ENCODE results near the gene TAOK3. TPM values are rescaled to one million over a fixed set of nuclear protein-coding genes. Genes with fewer than 3 reads are reported as not detected.
"Not testable (repeated sequence)": the region's sequence is repeated elsewhere in the genome, so short reads cannot be mapped to it uniquely, and the experiment has no call there.

Gene TAOK3
- total RNA-seq, 1 donor from 2014 or later = 15.7 TPM

GRCh38 chr12:118136559-118137003, 236.1 kb downstream of the TAOK3 start:
- H3K36me3 ChIP-seq (ENCODE audit: insufficient read depth, low read length) = peaks cover 16% of the 10 kb centered on the region
- no peaks in the 10 kb centered on the region for H3K27me3 Mint-ChIP-seq (ENCODE audit: low read depth, unreplicated experiment)
- peaks cover 8% of the 10 kb centered on the region for H3K4me1 ChIP-seq (ENCODE audit: insufficient read depth, low read length)
- no peak for TF ChIP-seq EZH2 (IDR thresholded peaks at IDR 0.05; ENCODE audit: insufficient read depth, low read length)
- no peak for TF ChIP-seq CTCF (IDR thresholded peaks at IDR 0.05; ENCODE audit: insufficient read depth, low read depth, low read length)
- no peak for FAIRE-seq
- peak overlapping the region; percentile 86 for H3K27ac Mint-ChIP-seq (ENCODE audit: unreplicated experiment)
- peaks cover 8% of the 10 kb centered on the region for H3K36me3 Mint-ChIP-seq (ENCODE audit: low read depth, unreplicated experiment)
- H3K27me3 ChIP-seq (ENCODE audit: insufficient read depth, low read length) = no peaks in the 10 kb centered on the region
- H3K4me3 Mint-ChIP-seq (ENCODE audit: unreplicated experiment) = peak overlapping the region; percentile 94
- H3K9me3 Mint-ChIP-seq (ENCODE audit: unreplicated experiment) = no peaks in the 10 kb centered on the region
- peak overlapping the region; percentile 94 for H3K4me2 ChIP-seq (ENCODE audit: low read length)
- H2AFZ ChIP-seq (ENCODE audit: low read depth, low read length) = peak overlapping the region; percentile 95
- H3K9me3 ChIP-seq (ENCODE audit: insufficient read depth, low read depth, low read length) = no peaks in the 10 kb centered on the region
- H3K9ac ChIP-seq (ENCODE audit: low read length) = peak overlapping the region; percentile 97
- peaks cover 15% of the 10 kb centered on the region for H4K20me1 ChIP-seq (ENCODE audit: insufficient read depth, low read length)
- H3K4me3 ChIP-seq (ENCODE audit: insufficient read depth, low read depth, low read length) = peak overlapping the region; percentile 79
- H3K27ac ChIP-seq (ENCODE audit: low read depth, low read length) = peak overlapping the region; percentile 66
- peak; percentile 45 for DNase-seq (ENCODE audit: low read depth)
- H3K79me2 ChIP-seq (ENCODE audit: insufficient read depth, low read length) = peaks cover 35% of the 10 kb centered on the region
- peaks cover 8% of the 10 kb centered on the region for H3K4me1 Mint-ChIP-seq (ENCODE audit: low read depth, unreplicated experiment)

- Histone ChIP-seq H3K4me1 (ENCODE audit: insufficient read depth, low read length) (peaks cover 8% of the 10 kb centered on the region), H3K27ac (ENCODE audit: low read depth, low read length) (peak within 1 kb of the TSS; percentile 66), H3K9ac (ENCODE audit: low read length) (peak within 1 kb of the TSS; percentile 97), H3K9me3 (ENCODE audit: insufficient read depth, low read depth, low read length) (no peaks in the 10 kb centered on the region), H2AFZ (ENCODE audit: low read depth, low read length) (peak within 1 kb of the TSS; percentile 95), H3K4me3 (ENCODE audit: insufficient read depth, low read depth, low read length) (peak within 1 kb of the TSS; percentile 79), H3K27me3 (ENCODE audit: insufficient read depth, low read length) (no peaks in the 10 kb centered on the region), H3K4me2 (ENCODE audit: low read length) (peak within 1 kb of the TSS; percentile 94), H3K79me2 (ENCODE audit: insufficient read depth, low read length) (peaks cover 35% of the 10 kb centered on the region), H4K20me1 (ENCODE audit: insufficient read depth, low read length) (peaks cover 15% of the 10 kb centered on the region), H3K36me3 (ENCODE audit: insufficient read depth, low read length) (peaks cover 16% of the 10 kb centered on the region)
- DNase-seq (ENCODE audit: low read depth) = peak; percentile 85
- Mint-ChIP-seq H3K27me3 (ENCODE audit: low read depth, unreplicated experiment) (no peaks in the 10 kb centered on the region), H3K9me3 (ENCODE audit: unreplicated experiment) (no peaks in the 10 kb centered on the region), H3K4me1 (ENCODE audit: low read depth, unreplicated experiment) (peaks cover 8% of the 10 kb centered on the region), H3K36me3 (ENCODE audit: low read depth, unreplicated experiment) (peaks cover 7% of the 10 kb centered on the region), H3K27ac (ENCODE audit: unreplicated experiment) (peak within 1 kb of the TSS; percentile 86), H3K4me3 (ENCODE audit: unreplicated experiment) (peak within 1 kb of the TSS; percentile 94)
- FAIRE-seq = no peak
- TF ChIP-seq CTCF (IDR thresholded peaks at IDR 0.05; ENCODE audit: insufficient read depth, low read depth, low read length) = no peak
- TF ChIP-seq EZH2 (IDR thresholded peaks at IDR 0.05; ENCODE audit: insufficient read depth, low read length) = no peak
Observed at GRCh38 chr12:118135788-118136558, 236.7 kb downstream of the TAOK3 start, which contains the start of gene PEBP1. Gene PEBP1, plus strand, starts transcription at chr12:118136124. Its CDS starts 86 bp downstream, at chr12:118136210.

GRCh38 chr12:118129436-118129835, 243.3 kb downstream of the TAOK3 start:
- not testable (repeated sequence) for H3K9ac ChIP-seq (ENCODE audit: low read length); H3K27me3 Mint-ChIP-seq (ENCODE audit: low read depth, unreplicated experiment); H3K27ac Mint-ChIP-seq (ENCODE audit: unreplicated experiment); H3K9me3 Mint-ChIP-seq (ENCODE audit: unreplicated experiment); DNase-seq (ENCODE audit: low read depth); H3K79me2 ChIP-seq (ENCODE audit: insufficient read depth, low read length); H3K4me2 ChIP-seq (ENCODE audit: low read length); H2AFZ ChIP-seq (ENCODE audit: low read depth, low read length); H3K36me3 ChIP-seq (ENCODE audit: insufficient read depth, low read length); H4K20me1 ChIP-seq (ENCODE audit: insufficient read depth, low read length); H3K4me1 ChIP-seq (ENCODE audit: insufficient read depth, low read length); H3K4me3 ChIP-seq (ENCODE audit: insufficient read depth, low read depth, low read length); H3K9me3 ChIP-seq (ENCODE audit: insufficient read depth, low read depth, low read length); H3K27ac ChIP-seq (ENCODE audit: low read depth, low read length); FAIRE-seq; H3K36me3 Mint-ChIP-seq (ENCODE audit: low read depth, unreplicated experiment); H3K27me3 ChIP-seq (ENCODE audit: insufficient read depth, low read length); H3K4me3 Mint-ChIP-seq (ENCODE audit: unreplicated experiment); H3K4me1 Mint-ChIP-seq (ENCODE audit: low read depth, unreplicated experiment)

Measured in astrocyte (in vitro differentiated cells and primary cell).